Muscle layer of colon (tissue), 2 donors: Measurements from ENCODE around the gene OPCML.

Source experiments
- H3K27ac ChIP-seq: one replicate; pipeline ENCODE4 v1.7.0; 2013; ENCODE audit warnings: low read depth, mild to moderate bottlenecking, low read length, moderate library complexity
- H3K27me3 ChIP-seq, 2 donors: one replicate each; pipeline ENCODE4 v1.7.0; 2013; ENCODE audit warnings: low read length in 2 of 2, mild to moderate bottlenecking in 2 of 2; ENCODE audit not compliant: insufficient read depth in 2 of 2, control insufficient read depth in 1 of 2
- H3K36me3 ChIP-seq: one replicate; pipeline ENCODE4 v1.7.0; 2013; ENCODE audit warnings: mild to moderate bottlenecking, low read length; ENCODE audit not compliant: insufficient read depth
- H3K4me1 ChIP-seq: one replicate; pipeline ENCODE4 v1.7.0; 2013; ENCODE audit warnings: mild to moderate bottlenecking, low read length; ENCODE audit not compliant: insufficient read depth
- H3K4me3 ChIP-seq, 2 donors: one replicate each; pipeline ENCODE4 v1.7.0; 2013; ENCODE audit warnings: low read length in 2 of 2, low read depth in 1 of 2, mild to moderate bottlenecking in 1 of 2, moderate library complexity in 1 of 2
- H3K9ac ChIP-seq: one replicate; pipeline ENCODE4 v1.7.0; 2013; ENCODE audit warnings: low read length
- H3K9me3 ChIP-seq: one replicate; pipeline ENCODE4 v1.7.0; 2013; ENCODE audit warnings: mild to moderate bottlenecking, low read length
- donor health status: abdominal sarcoma.
- donor health status: Adenocarcinoma of cecum.

Gene OPCML

GRCh38 chr11:132456751-132457328 lies 1075.5 kb downstream of the OPCML start:
- H3K9me3 ChIP-seq, result no peaks in the 10 kb centered on the region
- H3K4me3 ChIP-seq, result no peak overlapping the region
- no peaks in the 10 kb centered on the region for H3K4me1 ChIP-seq
- H3K9ac ChIP-seq, result no peak overlapping the region
- H3K27ac ChIP-seq, result no peak overlapping the region
- no peaks in the 10 kb centered on the region for H3K27me3 ChIP-seq
- no peaks in the 10 kb centered on the region for H3K36me3 ChIP-seq

- Histone ChIP-seq H3K9ac (no peak overlapping the region), H3K36me3 (no peaks in the 10 kb centered on the region), H3K4me1 (no peaks in the 10 kb centered on the region), H3K27ac (no peak overlapping the region), H3K27me3 (no peaks in the 10 kb centered on the region), H3K4me3 (no peak overlapping the region), H3K9me3 (no peaks in the 10 kb centered on the region)
Observed at GRCh38 chr11:132455044-132455443, 1077.3 kb downstream of the OPCML start.

DNA sequence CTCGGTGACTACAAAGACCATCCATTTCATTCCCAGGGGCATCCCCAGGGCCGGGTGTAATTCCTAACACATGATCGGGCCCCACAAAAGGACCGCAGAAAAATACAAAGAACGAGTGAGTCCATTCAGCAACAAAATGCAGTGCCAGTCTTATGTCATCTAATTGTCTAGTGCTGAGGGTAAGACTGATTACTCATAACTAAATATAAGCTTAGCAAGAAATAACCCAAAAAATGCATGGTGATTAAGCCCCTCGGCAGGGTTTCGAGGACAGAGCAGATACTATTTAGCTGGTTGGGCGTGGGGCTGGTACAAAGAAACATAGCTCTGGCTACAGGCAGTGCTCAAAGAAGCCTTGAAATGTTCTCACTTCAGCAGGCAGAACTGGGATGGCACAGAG lies 1078.9 kb downstream of the OPCML start:
- H3K4me3 ChIP-seq, result no peak overlapping the region
- no peaks in the 10 kb centered on the region for H3K4me1 ChIP-seq
- no peak overlapping the region for H3K9ac ChIP-seq
- H3K36me3 ChIP-seq, result no peaks in the 10 kb centered on the region
- H3K9me3 ChIP-seq, result no peaks in the 10 kb centered on the region
- H3K27ac ChIP-seq, result no peak overlapping the region
- H3K27me3 ChIP-seq, result no peaks in the 10 kb centered on the region

- H3K36me3 ChIP-seq, result no peaks in the 10 kb centered on the region
- H3K9ac ChIP-seq, result no peak overlapping the region
- no peaks in the 10 kb centered on the region for H3K4me1 ChIP-seq
- H3K9me3 ChIP-seq, result no peaks in the 10 kb centered on the region
- no peaks in the 10 kb centered on the region for H3K27me3 ChIP-seq
- no peak overlapping the region for H3K4me3 ChIP-seq
- no peak overlapping the region for H3K27ac ChIP-seq
Observed at GRCh38 chr11:132452616-132453015, 1079.7 kb downstream of the OPCML start.

- H3K9ac ChIP-seq, result no peak overlapping the region
- no peaks in the 10 kb centered on the region for H3K27me3 ChIP-seq
- no peak overlapping the region for H3K4me3 ChIP-seq
- no peaks in the 10 kb centered on the region for H3K4me1 ChIP-seq
- no peaks in the 10 kb centered on the region for H3K9me3 ChIP-seq
- H3K27ac ChIP-seq, result no peak overlapping the region
- no peaks in the 10 kb centered on the region for H3K36me3 ChIP-seq
Observed at GRCh38 chr11:132451942-132452601, 1080.2 kb downstream of the OPCML start.

DNA sequence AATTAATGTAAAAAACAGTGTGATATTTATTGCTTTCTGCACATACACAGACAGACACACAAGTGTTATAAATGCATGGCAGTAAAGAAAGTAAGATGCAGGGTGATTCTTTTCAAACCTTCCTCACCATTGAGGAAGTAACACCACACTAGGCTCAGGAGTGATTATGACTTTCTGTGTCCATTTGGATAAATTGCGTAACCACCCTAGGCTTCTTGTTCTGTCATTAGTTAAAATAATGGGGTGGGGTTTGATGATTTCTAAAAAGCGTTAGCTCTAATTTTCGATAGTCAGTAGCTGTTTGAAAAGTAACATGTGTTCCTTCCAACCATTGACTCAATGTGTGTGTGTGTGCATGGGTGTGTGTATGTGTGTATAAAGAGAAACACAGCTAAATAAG lies 1081.7 kb downstream of the OPCML start:
- H3K36me3 ChIP-seq, result no peaks in the 10 kb centered on the region
- no peaks in the 10 kb centered on the region for H3K9me3 ChIP-seq
- no peak overlapping the region for H3K9ac ChIP-seq
- H3K27ac ChIP-seq, result no peak overlapping the region
- H3K4me3 ChIP-seq, result no peak overlapping the region
- H3K4me1 ChIP-seq, result no peaks in the 10 kb centered on the region
- H3K27me3 ChIP-seq, result no peaks in the 10 kb centered on the region

DNA sequence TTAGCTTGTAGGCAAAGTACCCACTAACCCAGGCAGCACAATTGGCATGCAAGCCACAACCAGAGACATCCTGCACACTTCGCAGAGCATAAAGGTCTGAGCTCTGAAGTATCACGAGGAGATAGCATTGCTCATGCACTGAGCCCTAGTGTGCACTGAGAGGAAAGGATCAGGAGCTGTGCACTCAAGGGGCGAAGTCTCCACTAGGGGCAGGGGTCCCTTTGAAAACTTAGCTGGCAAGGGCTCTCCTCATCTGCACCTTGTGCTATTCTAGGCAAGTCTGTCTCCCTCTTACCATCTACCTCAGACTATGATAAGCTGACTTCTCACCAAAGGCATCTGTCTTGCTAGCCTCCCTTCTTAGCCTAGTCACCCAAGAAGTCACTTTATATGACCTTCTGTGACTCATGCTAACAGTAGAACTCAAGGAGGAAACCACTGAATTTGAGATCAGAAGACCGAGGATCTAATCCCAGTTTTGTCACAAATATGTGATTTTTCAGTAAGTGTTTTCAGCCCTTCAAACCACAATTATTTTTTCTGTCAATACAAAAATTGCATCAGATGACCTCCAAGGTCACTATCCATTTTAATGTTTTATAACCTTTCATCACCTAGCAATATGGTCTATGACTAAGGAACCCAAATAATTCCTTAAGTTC lies 1083.8 kb downstream of the OPCML start:
- Histone ChIP-seq H3K9ac (no peak overlapping the region), H3K9me3 (no peaks in the 10 kb centered on the region), H3K36me3 (no peaks in the 10 kb centered on the region), H3K4me3 (no peak overlapping the region), H3K27ac (no peak overlapping the region), H3K4me1 (no peaks in the 10 kb centered on the region), H3K27me3 (no peaks in the 10 kb centered on the region)

- Histone ChIP-seq H3K4me1 (no peaks in the 10 kb centered on the region), H3K9me3 (no peaks in the 10 kb centered on the region), H3K36me3 (no peaks in the 10 kb centered on the region), H3K27ac (no peak overlapping the region), H3K27me3 (no peaks in the 10 kb centered on the region), H3K4me3 (no peak overlapping the region), H3K9ac (no peak overlapping the region)
Observed at GRCh38 chr11:132447761-132448160, 1084.5 kb downstream of the OPCML start.

GRCh38 chr11:132445859-132446291 lies 1086.4 kb downstream of the OPCML start:
- H3K27me3 ChIP-seq, result no peaks in the 10 kb centered on the region
- H3K4me3 ChIP-seq, result no peak overlapping the region
- no peak overlapping the region for H3K27ac ChIP-seq
- H3K9me3 ChIP-seq, result no peaks in the 10 kb centered on the region
- H3K9ac ChIP-seq, result no peak overlapping the region
- no peaks in the 10 kb centered on the region for H3K36me3 ChIP-seq
- no peaks in the 10 kb centered on the region for H3K4me1 ChIP-seq

DNA sequence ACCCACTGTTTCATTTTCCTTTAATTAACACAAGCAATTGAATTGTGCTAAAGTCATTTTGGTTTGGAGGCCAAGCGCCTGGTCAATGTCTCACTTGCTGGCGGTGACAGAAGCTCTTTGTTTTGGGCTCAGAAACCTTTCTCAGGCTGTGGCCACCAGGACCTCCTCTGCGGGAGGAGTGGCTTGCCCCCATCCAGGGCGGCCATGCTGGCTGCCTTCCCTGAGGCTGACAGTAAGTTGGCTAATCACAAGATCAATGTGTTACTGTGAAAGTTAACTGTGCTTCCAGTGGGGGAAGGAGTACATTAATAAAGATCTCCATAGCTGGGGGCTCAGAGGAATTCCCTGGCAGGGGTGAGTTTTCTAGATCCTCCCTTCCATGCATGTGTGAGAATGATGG lies 1087.4 kb downstream of the OPCML start:
- no peaks in the 10 kb centered on the region for H3K27me3 ChIP-seq
- no peak overlapping the region for H3K27ac ChIP-seq
- H3K4me3 ChIP-seq, result no peak overlapping the region
- no peaks in the 10 kb centered on the region for H3K36me3 ChIP-seq
- H3K9ac ChIP-seq, result no peak overlapping the region
- H3K9me3 ChIP-seq, result no peaks in the 10 kb centered on the region
- no peaks in the 10 kb centered on the region for H3K4me1 ChIP-seq

DNA sequence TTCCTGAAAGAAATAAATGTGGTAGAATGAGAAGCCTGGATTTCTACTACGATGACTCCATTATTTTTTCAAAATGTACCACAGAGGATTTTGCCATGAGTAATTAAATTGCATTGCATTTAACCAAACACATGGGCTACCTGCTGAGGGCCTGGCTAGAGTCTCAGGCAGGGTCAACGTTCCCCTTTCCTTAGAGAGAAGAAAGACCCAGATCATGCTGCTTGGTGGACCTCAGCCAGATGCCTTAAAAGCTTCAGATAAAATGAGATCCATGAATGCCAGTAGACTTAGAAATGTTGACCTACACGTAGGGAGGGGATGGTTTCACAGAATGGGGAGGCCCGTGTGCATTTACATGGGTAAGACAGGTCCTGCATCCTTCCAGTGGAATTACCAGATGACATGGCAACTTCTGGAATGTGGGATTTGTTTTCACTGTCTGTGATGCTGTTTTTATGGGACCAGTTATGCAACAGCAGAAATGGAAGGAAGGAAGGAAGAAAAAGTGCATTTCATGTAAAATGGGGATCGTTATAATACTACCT lies 1092.5 kb downstream of the OPCML start:
- Histone ChIP-seq H3K4me1 (no peaks in the 10 kb centered on the region), H3K9me3 (no peaks in the 10 kb centered on the region), H3K36me3 (no peaks in the 10 kb centered on the region), H3K4me3 (no peak overlapping the region), H3K27ac (no peak overlapping the region), H3K9ac (no peak overlapping the region), H3K27me3 (no peaks in the 10 kb centered on the region)
